Activated naive CD8-positive, alpha-beta T cell treated with anti-CD3 and anti-CD28 coated beads, Interleukin-2, amount 10 ng/mL, durations not matched to agents 7 days and 5 days (primary cell): Measurements from ENCODE around the gene SPINT2. TPM values are rescaled to one million over a fixed set of nuclear protein-coding genes. Genes with fewer than 3 reads are reported as not detected.

ENCODE experiments used
- ATAC-seq: fragments of 150-1000 bp; cut with Tn5 transposase; one replicate; pipeline ENCODE4 v1.10.0; 2021; ENCODE audit warnings: low read depth, moderate library complexity
- POLR2A ChIA-PET: fragments of 350-600 bp; sonication (Branson Sonifier 250); formaldehyde crosslinking; loops from one replicate; lab custom pipeline; 2021; ENCODE audit warnings: antibody characterized with exemption; lab: Charles Lee
- DNase-seq: peaks from one replicate; pipeline ENCODE4 v3.0.0; 2021
- H3K27ac Mint-ChIP-seq: one replicate; pipeline ENCODE4 v1.8.0; 2022; ENCODE audit warnings: mild to moderate bottlenecking, mixed read lengths
- H3K27me3 Mint-ChIP-seq: one replicate; pipeline ENCODE4 v1.8.0; 2022; ENCODE audit warnings: mild to moderate bottlenecking, moderate library complexity, mixed read lengths
- H3K36me3 Mint-ChIP-seq: one replicate; pipeline ENCODE4 v1.8.0; 2021; ENCODE audit warnings: mild to moderate bottlenecking, mixed read lengths
- H3K4me1 Mint-ChIP-seq: one replicate; pipeline ENCODE4 v1.8.0; 2021; ENCODE audit warnings: mixed read lengths
- H3K4me3 Mint-ChIP-seq: one replicate; pipeline ENCODE4 v1.8.0; 2022; ENCODE audit warnings: mild to moderate bottlenecking, moderate library complexity, mixed read lengths
- H3K9me3 Mint-ChIP-seq: one replicate; pipeline ENCODE4 v1.8.0; 2021; ENCODE audit warnings: mixed read lengths
- total RNA-seq, 2 experiments: library from RNA; stranded (reverse); gene quantifications; one replicate each; pipeline ENCODE4 v1.2.3, GENCODE V29; 2021

Gene SPINT2
- total RNA-seq, 2 experiments from 2014 or later: 50.3 to 60.9 TPM

DNA sequence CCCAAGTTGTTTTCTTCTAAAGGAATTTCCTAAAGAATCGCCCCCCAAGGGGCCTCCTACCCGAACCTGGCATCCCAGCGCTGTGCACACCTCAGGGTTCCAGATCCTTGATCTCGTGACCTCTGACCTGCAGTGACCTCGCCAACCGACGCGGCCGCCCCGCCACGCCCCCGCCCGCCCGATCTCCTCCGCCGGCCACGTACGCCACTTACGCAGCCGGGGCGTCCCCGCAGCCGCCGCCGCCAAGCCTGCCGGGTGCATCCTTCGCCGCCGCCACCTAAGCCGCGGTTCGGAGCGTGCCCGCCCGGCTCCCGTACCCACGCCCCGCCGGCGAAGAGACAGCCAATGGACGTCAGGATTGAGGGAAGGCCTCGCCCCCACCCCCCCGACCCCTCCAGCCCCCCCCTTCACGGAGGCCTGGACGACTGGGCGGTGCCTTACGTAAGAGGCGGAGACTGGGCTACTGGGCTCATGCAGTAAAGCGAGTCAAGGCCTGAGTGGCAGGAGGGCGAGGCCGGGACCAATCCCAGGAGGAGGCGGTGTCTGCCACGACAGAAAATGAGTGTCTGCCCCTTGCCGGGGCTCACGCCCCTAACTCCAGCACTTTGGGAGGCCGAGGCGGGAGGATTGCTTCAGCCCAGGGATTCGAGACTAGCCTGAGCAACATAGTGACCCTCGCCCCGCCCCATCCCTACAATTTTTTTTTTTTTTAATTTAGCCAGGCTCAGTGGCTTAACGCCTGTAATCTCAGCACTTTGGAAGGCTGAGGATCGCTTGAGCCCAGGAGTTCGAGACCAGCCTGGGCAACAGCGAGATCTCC lies 51.5 kb downstream of the SPINT2 start, which contains the start of gene YIF1B:
TSS of gene YIF1B (minus strand) at position 291 of the 820 bp plus-strand sequence. CDS start at position 261, 30 bp downstream.
- peaks cover 34% of the 10 kb centered on the region for H3K4me1 Mint-ChIP-seq
- DNase-seq (peak; percentile 96), ATAC-seq (peak; percentile 89)
- H3K27me3 Mint-ChIP-seq: no peaks in the 10 kb centered on the region
- POLR2A ChIA-PET: interaction anchor here (0.6 to 1.5 kb wide), 3 partner anchors 51 to 383 kb away, joined by 3 to 5 read pairs (median 4); partner anchors contain the start of gene SPINT2
- H3K36me3 Mint-ChIP-seq: no peaks in the 10 kb centered on the region
- no peaks in the 10 kb centered on the region for H3K9me3 Mint-ChIP-seq
- peak within 1 kb of the TSS; percentile 90 for H3K4me3 Mint-ChIP-seq
- peak within 1 kb of the TSS; percentile 91 for H3K27ac Mint-ChIP-seq

DNA sequence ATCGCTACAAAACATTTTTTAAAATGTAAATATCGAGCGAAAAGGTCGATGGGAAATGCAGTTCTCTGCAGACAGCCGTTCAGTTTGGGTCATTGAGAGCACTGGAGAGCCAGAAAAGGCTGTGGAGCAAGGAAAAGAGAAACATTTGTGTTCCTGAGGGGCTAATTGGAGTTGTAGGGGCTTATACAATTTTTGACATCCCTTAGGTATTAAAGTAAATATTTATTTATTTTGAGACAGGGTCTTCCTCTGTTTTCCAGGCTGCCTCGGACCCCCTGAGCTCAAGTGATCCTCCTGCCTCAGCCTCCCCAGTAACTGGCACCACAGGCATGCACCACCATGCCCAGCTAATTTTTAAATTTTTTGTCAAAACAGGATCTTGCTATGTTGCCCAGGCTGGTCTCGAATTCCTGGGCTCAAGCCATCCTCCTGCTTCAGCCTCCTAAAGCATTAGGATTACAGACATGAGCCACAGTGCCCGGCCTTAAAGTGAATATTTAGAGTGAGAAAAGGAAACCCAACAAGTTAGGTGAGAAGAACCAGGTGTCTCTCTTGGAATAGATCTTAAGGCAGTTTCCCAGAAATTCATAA lies 52.2 kb downstream of the SPINT2 start:
- Mint-ChIP-seq H3K27me3 (no peaks in the 10 kb centered on the region), H3K4me3 (peak overlapping the region; percentile 90), H3K36me3 (no peaks in the 10 kb centered on the region), H3K27ac (peak overlapping the region; percentile 91), H3K9me3 (no peaks in the 10 kb centered on the region), H3K4me1 (peaks cover 38% of the 10 kb centered on the region)
- ATAC-seq (peak; percentile 8), DNase-seq (no peak)
- POLR2A ChIA-PET: no interaction called here

GRCh38 chr19:38317104-38317612 lies 52.8 kb downstream of the SPINT2 start:
- POLR2A ChIA-PET: interaction anchor here (0.7 kb wide), 1 partner anchor 41 kb away, joined by 3 read pairs; no protein-coding TSS in a partner anchor
- Mint-ChIP-seq H3K36me3 (no peaks in the 10 kb centered on the region), H3K4me3 (peak overlapping the region; percentile 90), H3K27me3 (no peaks in the 10 kb centered on the region), H3K27ac (peak overlapping the region; percentile 91), H3K9me3 (no peaks in the 10 kb centered on the region), H3K4me1 (peaks cover 42% of the 10 kb centered on the region)
- peak; percentile 48 for DNase-seq
- ATAC-seq: peak; percentile 9

- H3K4me1 Mint-ChIP-seq: peaks cover 46% of the 10 kb centered on the region
- POLR2A ChIA-PET: interaction anchor here (0.5 to 2.2 kb wide), 2 partner anchors 48 to 53 kb away, joined by 3 to 6 read pairs; no protein-coding TSS in a partner anchor
Observed at GRCh38 chr19:38318660-38319059, 54.3 kb downstream of the SPINT2 start.

DNA sequence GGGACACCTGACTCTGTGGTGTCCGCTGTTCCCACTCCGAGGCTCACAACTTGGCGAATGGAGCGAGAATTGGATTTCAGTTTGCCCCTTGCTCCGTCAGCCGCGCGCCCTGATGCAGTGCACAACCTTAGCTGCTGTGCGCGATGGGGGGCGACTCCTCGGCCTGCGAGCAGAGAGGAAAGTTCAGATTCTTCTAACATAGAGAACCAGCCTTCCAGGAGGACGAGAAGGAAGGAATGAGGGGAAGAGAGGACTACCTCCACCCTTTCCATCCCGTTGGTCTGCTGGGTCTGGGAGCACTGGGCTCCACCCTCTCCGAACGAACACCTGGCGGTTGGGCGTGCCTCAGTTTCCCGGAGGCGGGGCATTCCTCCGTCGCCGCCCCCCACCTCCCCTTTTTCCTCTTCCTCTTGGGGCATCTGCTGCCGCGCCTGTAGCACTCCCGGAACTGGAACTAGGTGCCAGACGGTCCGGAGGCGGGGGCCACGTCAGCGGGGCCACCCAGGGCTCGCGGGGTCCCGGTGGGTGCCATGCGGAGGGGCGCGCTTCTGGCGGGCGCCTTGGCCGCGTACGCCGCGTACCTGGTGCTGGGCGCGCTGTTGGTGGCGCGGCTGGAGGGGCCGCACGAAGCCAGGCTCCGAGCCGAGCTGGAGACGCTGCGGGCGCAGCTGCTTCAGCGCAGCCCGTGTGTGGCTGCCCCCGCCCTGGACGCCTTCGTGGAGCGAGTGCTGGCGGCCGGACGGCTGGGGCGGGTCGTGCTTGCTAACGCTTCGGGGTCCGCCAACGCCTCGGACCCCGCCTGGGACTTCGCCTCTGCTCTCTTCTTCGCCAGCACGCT lies 55.3 kb downstream of the SPINT2 start, which contains the start of gene KCNK6:
TSS of gene KCNK6 (plus strand) at position 425 of the 838 bp plus-strand sequence. CDS start at position 531, 106 bp downstream.
- Mint-ChIP-seq H3K27me3 (no peaks in the 10 kb centered on the region), H3K4me1 (peaks cover 45% of the 10 kb centered on the region), H3K9me3 (no peaks in the 10 kb centered on the region), H3K4me3 (peak within 1 kb of the TSS; percentile 88), H3K27ac (peak within 1 kb of the TSS; percentile 73), H3K36me3 (peaks cover 6% of the 10 kb centered on the region)
- DNase-seq: peak; percentile 69
- ATAC-seq: peak; percentile 9
- POLR2A ChIA-PET: interaction anchor here (0.5 to 2.2 kb wide), 6 partner anchors 9 to 1112 kb away, joined by 3 to 6 read pairs (median 4); partner anchors contain the start of genes PSMD8 and SPINT2

More at GRCh38 chr19:38318660-38319059, 54.3 kb downstream of the SPINT2 start:
- H3K36me3 Mint-ChIP-seq: peaks cover 3% of the 10 kb centered on the region
- H3K27me3 Mint-ChIP-seq: no peaks in the 10 kb centered on the region
- no peak for DNase-seq
- peak overlapping the region; percentile 88 for H3K4me3 Mint-ChIP-seq
- H3K9me3 Mint-ChIP-seq: no peaks in the 10 kb centered on the region
- no peak for ATAC-seq
- H3K27ac Mint-ChIP-seq: peak overlapping the region; percentile 63

DNA sequence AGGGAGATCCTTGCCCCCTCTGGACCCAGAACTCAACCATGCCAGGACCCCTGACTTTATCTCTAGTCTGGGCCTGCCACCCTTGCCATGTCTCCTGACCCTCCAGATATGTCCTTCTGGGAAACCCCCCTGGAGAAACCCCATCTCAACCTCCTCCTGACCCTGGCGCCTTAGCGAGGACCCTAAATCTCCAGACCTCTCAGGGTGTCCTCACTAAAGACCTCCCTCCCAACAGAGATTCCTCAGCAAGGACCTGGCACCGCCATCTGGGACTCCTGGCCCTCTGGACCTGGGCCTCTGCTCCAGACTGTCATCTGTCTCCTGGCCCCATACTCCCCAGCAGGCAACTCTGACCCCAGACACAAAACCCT lies 56.6 kb downstream of the SPINT2 start:
- Mint-ChIP-seq H3K27me3 (no peaks in the 10 kb centered on the region), H3K4me1 (peaks cover 44% of the 10 kb centered on the region)
- POLR2A ChIA-PET: interaction anchor here (0.5 to 1.4 kb wide), 4 partner anchors 11 to 414 kb away, joined by 3 to 4 read pairs (median 4); partner anchors contain the start of genes PSMD8, SIPA1L3 and SPINT2

GRCh38 chr19:38321646-38322196 lies 57.3 kb downstream of the SPINT2 start:
- Mint-ChIP-seq H3K4me1 (peaks cover 44% of the 10 kb centered on the region), H3K27me3 (no peaks in the 10 kb centered on the region), H3K27ac (no peak overlapping the region), H3K36me3 (peaks cover 10% of the 10 kb centered on the region), H3K4me3 (peak overlapping the region; percentile 33), H3K9me3 (no peaks in the 10 kb centered on the region)
- POLR2A ChIA-PET: no interaction called here
- ATAC-seq: no peak
- no peak for DNase-seq

More for the DNA sequence above, 56.6 kb downstream of the SPINT2 start:
- Mint-ChIP-seq H3K27ac (peak overlapping the region; percentile 32), H3K9me3 (no peaks in the 10 kb centered on the region), H3K4me3 (peak overlapping the region; percentile 88), H3K36me3 (peaks cover 10% of the 10 kb centered on the region)
- no peak for DNase-seq
- ATAC-seq: no peak

GRCh38 chr19:38323291-38323690 lies 58.9 kb downstream of the SPINT2 start:
- ATAC-seq (no peak), DNase-seq (no peak)
- no peak overlapping the region for H3K27ac Mint-ChIP-seq
- POLR2A ChIA-PET: interaction anchor here (0.5 kb wide), 1 partner anchor 62 kb away, joined by 3 read pairs; no protein-coding TSS in a partner anchor
- peaks cover 32% of the 10 kb centered on the region for H3K4me1 Mint-ChIP-seq
- no peaks in the 10 kb centered on the region for H3K27me3 Mint-ChIP-seq
- no peaks in the 10 kb centered on the region for H3K9me3 Mint-ChIP-seq
- H3K4me3 Mint-ChIP-seq: no peak overlapping the region
- peaks cover 17% of the 10 kb centered on the region for H3K36me3 Mint-ChIP-seq

DNA sequence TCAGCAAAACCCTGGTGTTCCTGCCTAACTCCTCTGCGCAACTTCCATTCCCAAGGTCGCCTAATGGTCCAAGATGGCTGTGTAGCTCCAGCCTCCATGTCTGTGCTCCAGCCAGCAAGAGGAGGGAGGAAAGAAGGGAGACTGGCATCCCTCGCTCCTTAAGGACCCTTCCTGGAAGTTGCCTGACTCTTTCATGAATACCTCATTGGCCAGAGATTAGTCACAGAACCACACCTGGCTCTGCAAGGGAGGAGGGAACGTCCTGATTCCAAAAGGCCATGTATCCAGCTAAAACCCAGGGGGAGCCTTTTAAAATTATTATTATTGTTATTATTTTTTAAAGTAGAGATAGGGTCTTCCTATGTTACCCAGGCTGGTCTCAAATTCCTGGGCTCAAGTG lies 60.1 kb downstream of the SPINT2 start:
- Mint-ChIP-seq H3K4me3 (no peak overlapping the region), H3K27ac (no peak overlapping the region), H3K9me3 (no peaks in the 10 kb centered on the region), H3K36me3 (peaks cover 22% of the 10 kb centered on the region), H3K27me3 (no peaks in the 10 kb centered on the region), H3K4me1 (peaks cover 24% of the 10 kb centered on the region)
- ATAC-seq: no peak
- POLR2A ChIA-PET: no interaction called here
- DNase-seq: no peak

GRCh38 chr19:38326591-38326990 lies 62.2 kb downstream of the SPINT2 start:
- POLR2A ChIA-PET: no interaction called here
- no peaks in the 10 kb centered on the region for H3K27me3 Mint-ChIP-seq
- ATAC-seq: no peak
- peaks cover 26% of the 10 kb centered on the region for H3K36me3 Mint-ChIP-seq
- no peak overlapping the region for H3K27ac Mint-ChIP-seq
- peaks cover 10% of the 10 kb centered on the region for H3K4me1 Mint-ChIP-seq
- no peaks in the 10 kb centered on the region for H3K9me3 Mint-ChIP-seq
- H3K4me3 Mint-ChIP-seq: no peak overlapping the region
- no peak for DNase-seq

- H3K27ac Mint-ChIP-seq: no peak overlapping the region
- H3K27me3 Mint-ChIP-seq: no peaks in the 10 kb centered on the region
- POLR2A ChIA-PET: interaction anchor here (0.7 to 1.7 kb wide), 2 partner anchors 74 to 83 kb away, joined by 3 to 9 read pairs; no protein-coding TSS in a partner anchor
Observed at GRCh38 chr19:38329651-38330050, 65.3 kb downstream of the SPINT2 start.

GRCh38 chr19:38331728-38332127 lies 67.4 kb downstream of the SPINT2 start:
- no peak overlapping the region for H3K27ac Mint-ChIP-seq
- H3K27me3 Mint-ChIP-seq: no peaks in the 10 kb centered on the region
- no peak overlapping the region for H3K4me3 Mint-ChIP-seq
- POLR2A ChIA-PET: no interaction called here
- H3K4me1 Mint-ChIP-seq: peaks cover 2% of the 10 kb centered on the region
- H3K36me3 Mint-ChIP-seq: peaks cover 16% of the 10 kb centered on the region
- DNase-seq (no peak), ATAC-seq (no peak)
- H3K9me3 Mint-ChIP-seq: no peaks in the 10 kb centered on the region

More at GRCh38 chr19:38329651-38330050, 65.3 kb downstream of the SPINT2 start:
- ATAC-seq (no peak), DNase-seq (no peak)
- Mint-ChIP-seq H3K4me1 (peaks cover 2% of the 10 kb centered on the region), H3K4me3 (no peak overlapping the region), H3K36me3 (peaks cover 20% of the 10 kb centered on the region), H3K9me3 (no peaks in the 10 kb centered on the region)
